Progenitor cell of endocrine pancreas (in vitro differentiated cells): ENCODE data around the gene ZC3H11A. TPM values are rescaled to one million over a fixed set of nuclear protein-coding genes. Genes with fewer than 3 reads are reported as not detected.

ENCODE experiments used
- DNase-seq: peaks from one replicate; pipeline ENCODE4 v3.0.0; 2021; ENCODE audit warnings: low spot score; ENCODE audit not compliant: unreplicated experiment
- H3K27ac Mint-ChIP-seq: 2 replicates; pipeline ENCODE4 v1.8.0; 2021; ENCODE audit warnings: mild to moderate bottlenecking, moderate library complexity, mixed read lengths
- H3K27me3 Mint-ChIP-seq: 2 replicates; pipeline ENCODE4 v1.8.0; 2021; ENCODE audit warnings: mixed read lengths
- H3K36me3 Mint-ChIP-seq: 2 replicates; pipeline ENCODE4 v1.8.0; 2022; ENCODE audit warnings: mixed read lengths; ENCODE audit not compliant: insufficient read depth
- H3K4me1 Mint-ChIP-seq: 2 replicates; pipeline ENCODE4 v1.8.0; 2021; ENCODE audit warnings: low read depth, mixed read lengths
- H3K4me3 Mint-ChIP-seq: 2 replicates; pipeline ENCODE4 v1.8.0; 2021; ENCODE audit warnings: low read depth, mild to moderate bottlenecking, moderate library complexity, mixed read lengths
- H3K9me3 Mint-ChIP-seq: 2 replicates; pipeline ENCODE4 v1.8.0; 2021; ENCODE audit warnings: low read depth, mixed read lengths
- total RNA-seq: library from RNA; stranded (reverse); gene quantifications from 2 replicates; pipeline ENCODE4 v1.2.1, GENCODE V29; 2021
- TF ChIP-seq, protein P1 (sequence below): fragments of 200-600 bp; sonication (generic); IDR thresholded peaks from one replicate; pipeline ENCODE4 v1.5.0; 2021; ENCODE audit warnings: antibody characterized with exemption, mild to moderate bottlenecking; ENCODE audit not compliant: unreplicated experiment

ZC3H11A gene
- total RNA-seq, 1 donor from 2014 or later = 100 TPM

GRCh38 chr1:203765029-203765837 is 30.2 kb upstream of the ZC3H11A start, which contains the start of gene LAX1:
Gene LAX1, plus strand, starts transcription at chr1:203765183. Its CDS starts 383 bp downstream, at chr1:203765566.
- DNase-seq = no peak
- Mint-ChIP-seq H3K4me1 (peaks cover 15% of the 10 kb centered on the region), H3K27ac (no peak within 1 kb of the TSS), H3K9me3 (no peaks in the 10 kb centered on the region), H3K27me3 (no peaks in the 10 kb centered on the region), H3K36me3 (no peaks in the 10 kb centered on the region), H3K4me3 (no peak within 1 kb of the TSS)
- TF ChIP-seq, protein P1, sequence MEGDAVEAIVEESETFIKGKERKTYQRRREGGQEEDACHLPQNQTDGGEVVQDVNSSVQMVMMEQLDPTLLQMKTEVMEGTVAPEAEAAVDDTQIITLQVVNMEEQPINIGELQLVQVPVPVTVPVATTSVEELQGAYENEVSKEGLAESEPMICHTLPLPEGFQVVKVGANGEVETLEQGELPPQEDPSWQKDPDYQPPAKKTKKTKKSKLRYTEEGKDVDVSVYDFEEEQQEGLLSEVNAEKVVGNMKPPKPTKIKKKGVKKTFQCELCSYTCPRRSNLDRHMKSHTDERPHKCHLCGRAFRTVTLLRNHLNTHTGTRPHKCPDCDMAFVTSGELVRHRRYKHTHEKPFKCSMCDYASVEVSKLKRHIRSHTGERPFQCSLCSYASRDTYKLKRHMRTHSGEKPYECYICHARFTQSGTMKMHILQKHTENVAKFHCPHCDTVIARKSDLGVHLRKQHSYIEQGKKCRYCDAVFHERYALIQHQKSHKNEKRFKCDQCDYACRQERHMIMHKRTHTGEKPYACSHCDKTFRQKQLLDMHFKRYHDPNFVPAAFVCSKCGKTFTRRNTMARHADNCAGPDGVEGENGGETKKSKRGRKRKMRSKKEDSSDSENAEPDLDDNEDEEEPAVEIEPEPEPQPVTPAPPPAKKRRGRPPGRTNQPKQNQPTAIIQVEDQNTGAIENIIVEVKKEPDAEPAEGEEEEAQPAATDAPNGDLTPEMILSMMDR = no peak

GRCh38 chr1:203768256-203768655 is 27.2 kb upstream of the ZC3H11A start:
- H3K27me3 Mint-ChIP-seq = peaks cover 4% of the 10 kb centered on the region
- H3K27ac Mint-ChIP-seq = peak overlapping the region; percentile 55
- peaks cover 21% of the 10 kb centered on the region for H3K4me1 Mint-ChIP-seq
- no peaks in the 10 kb centered on the region for H3K9me3 Mint-ChIP-seq
- TF ChIP-seq, protein P1 = no peak
- H3K36me3 Mint-ChIP-seq = no peaks in the 10 kb centered on the region
- no peak for DNase-seq
- no peak overlapping the region for H3K4me3 Mint-ChIP-seq

DNA sequence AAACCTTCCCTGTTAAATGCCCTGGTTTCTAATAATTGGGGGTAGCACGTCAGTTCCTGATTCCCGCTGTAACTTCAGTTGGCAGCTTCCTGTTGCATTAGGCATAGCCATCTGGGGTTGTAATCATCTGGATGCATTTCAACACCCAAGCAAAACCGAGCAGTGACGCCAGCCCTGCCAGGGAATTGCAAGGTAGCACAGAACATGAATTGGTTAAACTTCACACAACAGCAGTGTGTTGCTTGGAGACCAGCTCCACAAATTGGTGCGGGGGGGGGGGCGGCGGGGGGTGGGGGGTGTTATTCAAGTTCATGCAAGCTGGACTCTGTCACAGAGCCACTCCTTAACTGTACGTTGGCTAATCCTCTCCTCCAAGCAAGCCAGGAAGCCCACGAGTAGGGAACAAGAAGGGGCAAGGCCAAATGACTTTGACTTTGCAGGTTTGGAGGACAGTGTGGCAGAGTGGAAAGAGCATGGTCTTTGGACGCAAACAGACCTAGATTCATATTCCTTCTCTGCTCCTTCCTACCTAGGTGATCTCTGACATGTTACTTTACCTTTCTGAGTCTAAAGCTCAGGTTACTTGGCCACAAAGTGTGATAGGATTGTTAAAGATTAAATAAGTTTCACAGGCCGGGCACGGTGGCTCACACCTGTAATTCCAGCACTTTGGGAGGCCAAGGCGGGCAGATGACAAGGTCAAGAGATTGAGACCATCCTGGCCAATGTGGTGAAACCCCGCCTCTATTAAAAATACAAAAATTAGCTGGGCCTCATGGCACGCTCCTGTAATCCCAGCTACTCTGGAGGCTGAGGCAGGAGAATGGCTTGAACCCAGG is 25.7 kb upstream of the ZC3H11A start:
- H3K27me3 Mint-ChIP-seq = peaks cover 4% of the 10 kb centered on the region
- TF ChIP-seq, protein P1 = no peak
- peaks cover 21% of the 10 kb centered on the region for H3K4me1 Mint-ChIP-seq
- peak overlapping the region; percentile 20 for H3K4me3 Mint-ChIP-seq
- DNase-seq = no peak
- H3K36me3 Mint-ChIP-seq = no peaks in the 10 kb centered on the region
- H3K9me3 Mint-ChIP-seq = no peaks in the 10 kb centered on the region
- H3K27ac Mint-ChIP-seq = peak overlapping the region; percentile 80

- no peak for DNase-seq
- TF ChIP-seq, protein P1 = no peak
- Mint-ChIP-seq H3K4me3 (no peak overlapping the region), H3K27me3 (peaks cover 4% of the 10 kb centered on the region), H3K36me3 (no peaks in the 10 kb centered on the region), H3K4me1 (peaks cover 21% of the 10 kb centered on the region), H3K9me3 (no peaks in the 10 kb centered on the region), H3K27ac (no peak overlapping the region)
Measured at GRCh38 chr1:203771901-203772301, 23.5 kb upstream of the ZC3H11A start.

GRCh38 chr1:203772836-203773235 is 22.6 kb upstream of the ZC3H11A start:
- no peak for DNase-seq
- Mint-ChIP-seq H3K4me3 (no peak overlapping the region), H3K4me1 (peaks cover 21% of the 10 kb centered on the region), H3K36me3 (no peaks in the 10 kb centered on the region), H3K27me3 (peaks cover 4% of the 10 kb centered on the region), H3K9me3 (no peaks in the 10 kb centered on the region), H3K27ac (no peak overlapping the region)
- TF ChIP-seq, protein P1 = no peak
